ENCODE results near the gene ARHGAP26. TPM values are rescaled to one million over a fixed set of nuclear protein-coding genes. Genes with fewer than 3 reads are reported as not detected.

Gene ARHGAP26
- total RNA-seq, 4 donors from 2014 or later: 22.3 to 40.7 (median 28.2) TPM

DNA sequence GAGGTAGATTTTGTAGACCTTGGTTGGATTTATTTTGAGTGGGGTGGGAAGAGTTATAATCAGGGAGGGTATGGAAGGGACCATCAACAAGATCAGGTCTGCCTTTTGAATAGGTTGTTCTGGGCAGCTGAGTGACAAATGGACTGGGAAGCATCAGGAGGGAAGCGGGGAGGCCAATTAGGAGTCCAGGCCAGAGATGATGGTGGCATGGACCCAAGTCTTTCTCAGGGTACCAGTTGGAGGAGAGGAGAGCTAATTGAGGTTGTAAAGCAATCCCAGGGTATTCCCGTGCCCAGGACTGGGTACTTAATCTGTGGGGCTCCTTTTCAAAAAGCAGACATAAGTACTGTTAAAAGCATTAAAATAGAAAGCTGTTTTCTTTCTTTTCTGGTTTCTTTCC is 88.9 kb downstream of the ARHGAP26 start:
- intact Hi-C loops (cut with DNase I): no loop called here
- H3K4me3 ChIP-seq: no peak overlapping the region
- TF ChIP-seq POLR2AphosphoS5 (IDR thresholded peaks at IDR 0.05) (no peak), POLR2A (IDR thresholded peaks at IDR 0.05; ENCODE audit: low read depth) (no peak), EP300 (IDR thresholded peaks at IDR 0.05) (no peak)
- TF ChIP-seq, protein P1, sequence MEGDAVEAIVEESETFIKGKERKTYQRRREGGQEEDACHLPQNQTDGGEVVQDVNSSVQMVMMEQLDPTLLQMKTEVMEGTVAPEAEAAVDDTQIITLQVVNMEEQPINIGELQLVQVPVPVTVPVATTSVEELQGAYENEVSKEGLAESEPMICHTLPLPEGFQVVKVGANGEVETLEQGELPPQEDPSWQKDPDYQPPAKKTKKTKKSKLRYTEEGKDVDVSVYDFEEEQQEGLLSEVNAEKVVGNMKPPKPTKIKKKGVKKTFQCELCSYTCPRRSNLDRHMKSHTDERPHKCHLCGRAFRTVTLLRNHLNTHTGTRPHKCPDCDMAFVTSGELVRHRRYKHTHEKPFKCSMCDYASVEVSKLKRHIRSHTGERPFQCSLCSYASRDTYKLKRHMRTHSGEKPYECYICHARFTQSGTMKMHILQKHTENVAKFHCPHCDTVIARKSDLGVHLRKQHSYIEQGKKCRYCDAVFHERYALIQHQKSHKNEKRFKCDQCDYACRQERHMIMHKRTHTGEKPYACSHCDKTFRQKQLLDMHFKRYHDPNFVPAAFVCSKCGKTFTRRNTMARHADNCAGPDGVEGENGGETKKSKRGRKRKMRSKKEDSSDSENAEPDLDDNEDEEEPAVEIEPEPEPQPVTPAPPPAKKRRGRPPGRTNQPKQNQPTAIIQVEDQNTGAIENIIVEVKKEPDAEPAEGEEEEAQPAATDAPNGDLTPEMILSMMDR (IDR thresholded peaks at IDR 0.05): no peak

DNA sequence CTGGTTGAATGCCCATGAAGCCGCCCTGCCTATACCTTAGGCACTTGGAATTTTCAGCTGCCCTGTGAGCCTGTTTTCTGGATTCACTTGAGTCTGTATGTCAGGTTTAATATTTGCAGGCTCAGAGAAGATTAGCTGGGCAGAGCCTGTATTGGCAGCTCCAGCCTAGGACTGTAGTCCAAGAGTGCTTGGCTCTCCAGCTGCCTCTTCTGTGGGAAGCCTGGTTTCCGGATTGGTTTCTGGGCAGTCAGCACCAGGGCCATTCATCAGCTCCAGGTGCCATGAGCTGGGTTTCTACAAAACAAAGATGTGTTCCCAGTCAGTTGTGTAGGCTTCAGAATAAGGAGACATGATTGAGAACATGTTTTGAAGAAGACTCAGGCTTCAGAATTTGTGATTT is 90.1 kb downstream of the ARHGAP26 start:
- H3K9me3 ChIP-seq: no peaks in the 10 kb centered on the region
- DNase-seq (ENCODE audit: extremely low spot score): no peak
- no peaks in the 10 kb centered on the region for H3K27me3 ChIP-seq
- H3K36me3 ChIP-seq: no peaks in the 10 kb centered on the region
- intact Hi-C loops (cut with DNase I): no loop called here
- TF ChIP-seq POLR2A (IDR thresholded peaks at IDR 0.05; ENCODE audit: low read depth): no peak
- H3K4me3 ChIP-seq: no peak overlapping the region
- WGBS: 100% methylated on average over 1 of the region's 2 CpGs
- peaks cover 69 to 85% (median 73%) of the 10 kb centered on the region in 4 donors for H3K4me1 ChIP-seq
- H3K27ac ChIP-seq (replicated peaks in 1 of 4): peak overlapping the region in 3 of 4 donors; percentile 59 to 76 (median 70)

More for the DNA sequence above, 88.9 kb downstream of the ARHGAP26 start:
- Histone ChIP-seq H3K4me1 (peaks cover 62 to 73% (median 66%) of the 10 kb centered on the region in 4 donors), H3K27ac (replicated peaks in 1 of 4) (no peak overlapping the region), H3K9me3 (no peaks in the 10 kb centered on the region), H3K27me3 (no peaks in the 10 kb centered on the region), H3K36me3 (no peaks in the 10 kb centered on the region)
- 94% methylated on average over 2 of the region's 2 CpGs for WGBS
- no peak for DNase-seq (ENCODE audit: extremely low spot score)

DNA sequence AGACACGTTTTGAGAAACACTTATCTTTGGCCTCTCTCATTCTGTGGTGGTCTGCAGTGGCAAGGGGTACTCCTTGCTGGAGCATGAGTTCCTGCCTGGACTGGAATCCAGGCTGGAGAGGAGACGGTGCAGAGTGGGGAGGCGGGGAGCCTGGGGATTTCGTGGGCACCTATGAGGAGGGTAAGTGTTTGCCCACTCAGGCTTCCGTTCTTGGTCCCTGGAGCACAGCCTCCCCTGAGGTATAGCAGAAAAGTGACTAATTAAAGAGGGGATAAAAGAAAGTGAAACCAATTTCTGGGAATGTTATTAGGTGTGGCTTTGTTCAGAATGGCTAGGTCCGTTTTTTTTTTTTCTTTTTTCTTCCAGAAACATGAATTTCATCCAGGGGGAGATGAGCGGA is 90.8 kb downstream of the ARHGAP26 start:
- Histone ChIP-seq H3K27ac (replicated peaks in 1 of 4) (peak overlapping the region in 3 of 4 donors; percentile 59 to 76 (median 70)), H3K9me3 (no peaks in the 10 kb centered on the region), H3K4me3 (no peak overlapping the region), H3K4me1 (peaks cover 74 to 92% (median 77%) of the 10 kb centered on the region in 4 donors), H3K36me3 (no peaks in the 10 kb centered on the region), H3K27me3 (no peaks in the 10 kb centered on the region)
- intact Hi-C loops (cut with DNase I): no loop called here
- WGBS: 62% methylated on average over 6 of the region's 7 CpGs
- no peak for DNase-seq (ENCODE audit: extremely low spot score)
- TF ChIP-seq POLR2A (IDR thresholded peaks at IDR 0.05; ENCODE audit: low read depth) (no peak), POLR2AphosphoS5 (IDR thresholded peaks at IDR 0.05) (no peak), EP300 (IDR thresholded peaks at IDR 0.05) (no peak)
- TF ChIP-seq, protein P1 (IDR thresholded peaks at IDR 0.05): no peak

DNA sequence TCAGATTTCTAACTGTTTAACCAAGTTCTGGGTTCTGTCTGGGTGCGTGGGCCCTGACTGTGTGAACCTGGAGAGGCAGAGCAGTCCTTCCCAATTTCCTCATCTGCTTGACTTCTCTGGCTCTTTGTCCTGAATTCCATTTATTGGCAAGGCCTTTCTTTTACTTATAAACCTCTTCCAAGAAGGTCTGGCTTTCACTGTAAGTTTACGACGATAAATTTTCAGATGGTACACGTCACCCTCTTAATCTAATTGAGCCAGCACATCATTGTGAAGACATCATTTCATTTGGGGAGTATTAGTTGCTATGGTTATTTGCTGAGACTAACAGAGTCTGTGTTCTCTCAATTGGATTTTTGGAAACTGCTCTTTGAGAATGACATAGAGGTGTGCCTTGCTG is 92.4 kb downstream of the ARHGAP26 start:
- 42% methylated on average over 4 of the region's 4 CpGs for WGBS
- Histone ChIP-seq H3K27me3 (no peaks in the 10 kb centered on the region), H3K4me1 (peaks cover 76 to 95% (median 81%) of the 10 kb centered on the region in 4 donors), H3K9me3 (no peaks in the 10 kb centered on the region), H3K27ac (replicated peaks in 1 of 4) (peak overlapping the region; percentile 59 to 76 (median 68)), H3K36me3 (no peaks in the 10 kb centered on the region), H3K4me3 (no peak overlapping the region)
- no peak for DNase-seq (ENCODE audit: extremely low spot score)
- intact Hi-C loops (cut with DNase I): no loop called here
- TF ChIP-seq POLR2AphosphoS5 (IDR thresholded peaks at IDR 0.05): peak in 1 of 2 donors; percentile 49
- TF ChIP-seq, protein P1 (IDR thresholded peaks at IDR 0.05): no peak

DNA sequence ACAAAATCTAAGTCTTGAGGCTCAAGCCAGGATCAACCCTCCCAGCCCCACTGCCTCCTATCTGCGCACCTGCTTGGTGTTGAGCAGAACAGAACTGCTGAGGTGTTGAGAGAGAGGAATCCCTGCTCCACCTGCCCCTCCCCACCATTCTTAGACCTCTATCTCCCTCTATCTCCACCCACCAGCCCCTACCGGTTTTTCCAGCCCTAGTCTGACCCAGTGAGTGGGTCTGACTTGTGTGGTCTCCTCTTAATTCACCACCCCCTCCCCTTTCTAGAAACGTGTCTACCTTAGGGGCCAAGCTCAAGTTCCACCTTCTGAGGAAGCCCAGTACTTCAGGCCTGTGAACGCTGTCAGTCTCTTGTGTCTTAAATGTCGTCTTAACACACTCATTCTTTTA is 93.7 kb downstream of the ARHGAP26 start:
- H3K9me3 ChIP-seq: no peaks in the 10 kb centered on the region
- no peak overlapping the region for H3K4me3 ChIP-seq
- no peaks in the 10 kb centered on the region for H3K36me3 ChIP-seq
- DNase-seq (ENCODE audit: extremely low spot score): no peak
- peak overlapping the region; percentile 4 to 76 (median 46) for H3K27ac ChIP-seq (replicated peaks in 1 of 4)
- H3K27me3 ChIP-seq: no peaks in the 10 kb centered on the region
- H3K4me1 ChIP-seq: peaks cover 71 to 92% (median 73%) of the 10 kb centered on the region in 4 donors
- intact Hi-C loops (cut with DNase I): no loop called here
- TF ChIP-seq POLR2A (IDR thresholded peaks at IDR 0.05; ENCODE audit: low read depth): no peak
- TF ChIP-seq POLR2AphosphoS5 (IDR thresholded peaks at IDR 0.05): no peak
- 82% methylated on average over 5 of the region's 5 CpGs for WGBS
